Stimulated activated naive CD8-positive, alpha-beta T cell treated with anti-CD3 and anti-CD28 coated beads, Interleukin-15, Interleukin-2, amounts not matched to agents 100 ng/mL and 50 ng/mL, for 24 hours (primary cell): ENCODE data around the gene SMARCE1.
A peak's percentile ranks its signal among the peaks of the same experiment; 100 is the strongest.

Source experiments
- H3K27ac Mint-ChIP-seq: one replicate; pipeline ENCODE4 v1.8.0; 2021; ENCODE audit warnings: mild to moderate bottlenecking, mixed read lengths
- H3K27me3 Mint-ChIP-seq: one replicate; pipeline ENCODE4 v1.8.0; 2021; ENCODE audit warnings: mixed read lengths
- H3K36me3 Mint-ChIP-seq: one replicate; pipeline ENCODE4 v1.8.0; 2021; ENCODE audit warnings: low read depth, mixed read lengths
- H3K4me1 Mint-ChIP-seq: one replicate; pipeline ENCODE4 v1.8.0; 2021; ENCODE audit warnings: low read depth, mixed read lengths
- H3K4me3 Mint-ChIP-seq: one replicate; pipeline ENCODE4 v1.8.0; 2021; ENCODE audit warnings: mild to moderate bottlenecking, mixed read lengths
- H3K9me3 Mint-ChIP-seq: one replicate; pipeline ENCODE4 v1.8.0; 2021; ENCODE audit warnings: mixed read lengths

SMARCE1 gene

DNA sequence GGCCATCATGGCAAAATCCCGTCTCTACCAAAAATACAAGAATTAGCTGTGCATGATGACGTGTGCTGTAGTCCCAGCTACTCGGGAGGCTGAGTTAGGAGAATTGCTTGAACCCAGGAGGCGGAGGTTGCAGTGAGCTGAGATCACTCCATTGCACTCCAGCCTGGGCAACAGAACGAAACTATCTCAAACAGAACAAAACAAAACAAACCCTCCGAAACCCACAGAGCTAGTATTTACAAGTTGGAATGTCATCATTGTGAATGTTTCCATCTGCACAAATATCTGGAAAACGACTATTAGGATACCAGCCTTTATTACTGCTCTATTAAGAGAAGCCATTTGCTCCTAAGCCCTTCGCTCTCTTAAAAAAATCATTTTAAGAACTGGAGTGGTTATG, 26.0 kb downstream of the SMARCE1 start:
- H3K27me3 Mint-ChIP-seq = no peaks in the 10 kb centered on the region
- H3K4me3 Mint-ChIP-seq = no peak overlapping the region
- H3K36me3 Mint-ChIP-seq = peaks cover 3% of the 10 kb centered on the region
- H3K4me1 Mint-ChIP-seq = peaks cover 72% of the 10 kb centered on the region
- no peaks in the 10 kb centered on the region for H3K9me3 Mint-ChIP-seq
- peak overlapping the region; percentile 81 for H3K27ac Mint-ChIP-seq

DNA sequence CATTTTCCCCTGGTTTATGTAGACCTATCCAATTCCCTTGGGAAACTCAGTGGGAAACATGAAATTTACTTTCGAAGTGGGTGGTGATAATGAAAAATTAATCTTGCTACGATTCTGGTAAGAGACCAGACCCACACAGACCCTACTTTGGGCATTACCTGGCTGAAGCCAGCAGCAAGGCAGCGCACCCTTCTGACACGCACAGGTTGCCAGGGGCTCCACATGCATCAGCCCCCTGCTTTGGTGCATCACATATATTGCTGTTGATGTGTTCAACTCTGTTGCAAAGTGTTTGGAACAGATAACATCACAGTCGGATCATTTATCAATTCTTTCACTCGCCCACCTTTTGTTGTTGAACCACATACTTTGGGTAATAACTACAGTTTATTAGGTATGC, 26.6 kb downstream of the SMARCE1 start:
- no peaks in the 10 kb centered on the region for H3K9me3 Mint-ChIP-seq
- no peaks in the 10 kb centered on the region for H3K27me3 Mint-ChIP-seq
- H3K4me3 Mint-ChIP-seq = no peak overlapping the region
- no peaks in the 10 kb centered on the region for H3K36me3 Mint-ChIP-seq
- H3K27ac Mint-ChIP-seq = no peak overlapping the region
- peaks cover 76% of the 10 kb centered on the region for H3K4me1 Mint-ChIP-seq

DNA sequence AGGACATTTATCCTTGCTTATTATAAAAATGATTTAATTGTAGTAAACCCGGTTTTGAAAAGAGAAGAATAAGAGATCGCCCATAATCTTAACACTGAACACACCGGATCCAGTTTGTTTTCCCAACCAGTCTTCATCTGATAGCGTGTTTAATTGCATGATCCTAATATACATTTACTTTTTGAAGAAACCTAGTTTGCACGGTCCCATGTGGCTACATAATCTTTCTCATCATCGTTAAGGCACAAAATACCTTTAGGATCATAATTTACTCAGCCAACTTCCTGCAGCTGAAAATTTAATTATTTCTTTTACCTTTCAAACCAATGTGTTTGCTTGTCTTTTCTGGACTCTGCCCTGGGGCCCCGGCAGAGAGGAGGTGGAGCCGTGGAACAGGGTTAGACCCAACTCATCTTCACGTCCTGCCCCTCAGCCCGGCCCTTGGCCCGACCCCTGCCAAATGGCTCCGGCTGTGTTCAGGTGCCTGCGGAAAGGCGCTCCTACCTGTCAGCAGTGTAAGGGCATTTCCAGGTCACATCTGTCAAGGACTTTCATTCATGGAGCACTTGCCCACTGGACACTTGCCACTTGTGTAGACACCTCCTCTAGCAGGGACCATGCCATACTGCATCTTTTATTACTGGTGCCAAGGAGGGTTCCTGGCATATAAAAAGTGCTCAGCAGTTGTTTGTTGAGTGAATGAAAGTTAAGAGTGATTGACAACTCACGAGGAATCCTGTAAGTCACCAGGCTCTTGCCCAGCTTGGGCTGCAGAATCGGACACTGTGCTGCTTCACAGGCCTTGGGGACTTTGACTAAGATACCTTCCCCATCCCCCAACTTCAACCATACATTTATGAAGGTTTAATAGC, 28.6 kb downstream of the SMARCE1 start:
- peak overlapping the region; percentile 65 for H3K4me3 Mint-ChIP-seq
- peaks cover 78% of the 10 kb centered on the region for H3K4me1 Mint-ChIP-seq
- no peaks in the 10 kb centered on the region for H3K9me3 Mint-ChIP-seq
- H3K27ac Mint-ChIP-seq = no peak overlapping the region
- no peaks in the 10 kb centered on the region for H3K36me3 Mint-ChIP-seq
- no peaks in the 10 kb centered on the region for H3K27me3 Mint-ChIP-seq

DNA sequence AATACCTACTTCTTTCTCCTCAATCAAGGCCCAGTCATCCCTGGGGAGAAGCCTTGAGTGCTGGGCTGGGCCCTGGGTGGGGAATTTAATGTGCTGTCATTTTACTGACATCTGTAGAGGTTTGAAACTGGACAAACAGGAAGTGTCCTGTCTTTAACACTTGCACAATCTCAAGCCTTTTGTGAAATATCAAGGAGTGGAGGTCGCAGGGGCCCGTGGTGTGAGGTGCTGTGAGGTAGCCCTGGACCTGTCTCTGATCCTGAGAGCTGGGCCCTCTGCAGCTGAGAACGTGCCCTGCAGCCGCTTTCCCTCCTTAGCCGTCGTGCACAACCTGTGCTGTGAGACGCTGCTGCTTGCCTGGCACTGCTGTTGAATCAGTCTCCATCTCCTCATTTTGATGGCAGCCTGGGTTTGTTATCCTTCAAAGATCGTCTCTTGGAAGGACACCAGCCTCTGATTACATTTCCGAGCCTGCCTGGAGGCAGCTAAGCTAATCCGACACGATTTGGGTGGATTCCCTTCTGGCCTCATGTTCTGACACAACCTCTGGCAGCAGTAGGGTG, 29.9 kb downstream of the SMARCE1 start:
- Mint-ChIP-seq H3K4me3 (no peak overlapping the region), H3K9me3 (no peaks in the 10 kb centered on the region), H3K27me3 (no peaks in the 10 kb centered on the region)

DNA sequence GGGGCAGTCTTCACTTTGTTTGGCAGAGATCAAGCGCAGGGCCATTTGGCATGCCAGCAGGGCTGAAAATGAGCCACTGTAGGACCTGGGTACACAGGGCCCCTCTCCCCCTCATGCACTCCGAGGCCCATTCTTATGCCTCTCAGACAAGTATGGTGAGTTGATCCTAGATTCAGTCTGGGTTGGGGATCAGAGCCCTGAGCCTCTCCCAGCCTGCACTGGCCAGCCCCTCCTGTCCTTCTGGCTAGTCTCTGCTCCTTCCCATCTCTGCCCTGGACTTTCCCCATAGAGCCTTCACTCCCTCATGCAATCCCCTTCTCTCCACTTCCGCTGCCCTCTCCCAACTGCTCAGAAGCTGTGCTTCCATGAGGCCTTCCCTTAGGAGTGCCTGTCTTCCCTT, 31.0 kb downstream of the SMARCE1 start:
- Mint-ChIP-seq H3K9me3 (no peaks in the 10 kb centered on the region), H3K36me3 (no peaks in the 10 kb centered on the region), H3K27me3 (no peaks in the 10 kb centered on the region), H3K27ac (peak overlapping the region; percentile 17), H3K4me1 (peaks cover 78% of the 10 kb centered on the region), H3K4me3 (no peak overlapping the region)

More for the DNA sequence above, 29.9 kb downstream of the SMARCE1 start:
- Mint-ChIP-seq H3K4me1 (peaks cover 78% of the 10 kb centered on the region), H3K27ac (no peak overlapping the region), H3K36me3 (no peaks in the 10 kb centered on the region)

DNA sequence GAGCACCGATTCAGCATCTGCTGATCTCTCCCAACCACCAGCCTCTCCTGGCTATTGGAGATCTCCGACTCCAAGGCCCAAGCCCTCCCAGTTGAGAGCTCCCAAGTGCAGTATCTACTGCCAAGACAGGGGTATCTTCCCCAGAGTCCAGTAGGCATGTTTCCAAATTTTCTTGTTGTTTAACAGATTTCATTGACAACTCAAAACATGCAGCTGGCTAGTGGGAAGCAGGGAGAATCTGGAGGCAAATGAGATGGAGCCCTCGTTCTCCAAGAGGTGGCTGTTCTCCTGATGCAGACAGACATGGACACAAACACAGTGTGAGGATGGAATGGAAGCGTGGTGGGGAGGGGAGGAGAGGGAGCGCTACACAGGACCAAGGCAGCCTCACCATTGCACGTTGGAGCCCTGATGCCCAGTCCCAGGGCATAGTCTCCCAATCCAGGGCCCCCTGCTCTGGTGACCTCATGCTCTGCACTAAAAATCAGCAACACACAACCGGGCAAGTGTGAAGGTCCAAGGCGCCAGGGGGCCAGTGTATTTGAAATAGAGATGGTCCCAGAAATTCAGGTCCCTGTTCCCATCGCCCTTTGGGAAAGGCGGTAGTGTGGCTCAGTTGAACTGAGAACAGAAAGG, 31.7 kb downstream of the SMARCE1 start:
- H3K27me3 Mint-ChIP-seq = no peaks in the 10 kb centered on the region
- peak overlapping the region; percentile 85 for H3K27ac Mint-ChIP-seq
- no peak overlapping the region for H3K4me3 Mint-ChIP-seq

DNA sequence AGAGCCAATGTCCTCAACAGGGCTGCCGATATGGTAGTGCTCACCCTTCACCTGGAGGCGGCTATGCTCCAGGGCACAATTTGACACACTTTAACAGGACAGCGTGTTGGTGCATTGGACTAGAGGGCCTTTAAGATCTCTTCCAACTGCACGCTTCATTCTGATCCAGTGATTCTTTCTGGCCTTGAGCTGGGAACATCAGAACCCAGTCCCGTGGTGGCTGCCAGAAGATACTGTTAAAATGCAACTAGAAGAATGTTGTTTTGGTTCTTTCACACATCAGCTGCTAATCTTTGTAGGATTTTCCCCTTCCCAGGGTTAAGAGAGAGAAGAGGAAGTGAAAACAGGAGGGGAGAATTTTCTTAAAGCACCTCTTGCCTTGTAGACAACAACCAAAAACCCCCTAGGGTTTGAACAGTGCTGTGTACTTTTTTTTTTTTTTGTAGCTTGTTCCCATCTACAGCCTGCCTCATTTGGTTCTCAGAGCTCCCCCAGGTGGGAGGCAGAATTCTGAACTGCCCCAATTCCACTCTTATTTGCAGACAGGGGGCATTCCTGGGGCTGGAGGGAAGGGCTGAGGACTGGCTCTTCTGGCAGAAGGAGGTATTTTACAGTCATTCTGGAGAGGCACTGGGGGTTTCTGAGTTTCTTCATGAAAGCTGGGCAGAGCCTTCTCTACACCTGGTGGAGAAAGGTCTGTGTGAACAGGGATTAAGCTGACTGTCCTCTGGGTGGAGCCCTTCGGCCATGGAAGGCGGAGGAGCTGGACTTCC, 32.4 kb downstream of the SMARCE1 start:
- Mint-ChIP-seq H3K9me3 (no peaks in the 10 kb centered on the region), H3K36me3 (no peaks in the 10 kb centered on the region), H3K27me3 (no peaks in the 10 kb centered on the region), H3K27ac (peak overlapping the region; percentile 85), H3K4me1 (peaks cover 78% of the 10 kb centered on the region), H3K4me3 (peak overlapping the region; percentile 36)

More for the DNA sequence above, 31.7 kb downstream of the SMARCE1 start:
- Mint-ChIP-seq H3K36me3 (no peaks in the 10 kb centered on the region), H3K4me1 (peaks cover 78% of the 10 kb centered on the region), H3K9me3 (no peaks in the 10 kb centered on the region)

DNA sequence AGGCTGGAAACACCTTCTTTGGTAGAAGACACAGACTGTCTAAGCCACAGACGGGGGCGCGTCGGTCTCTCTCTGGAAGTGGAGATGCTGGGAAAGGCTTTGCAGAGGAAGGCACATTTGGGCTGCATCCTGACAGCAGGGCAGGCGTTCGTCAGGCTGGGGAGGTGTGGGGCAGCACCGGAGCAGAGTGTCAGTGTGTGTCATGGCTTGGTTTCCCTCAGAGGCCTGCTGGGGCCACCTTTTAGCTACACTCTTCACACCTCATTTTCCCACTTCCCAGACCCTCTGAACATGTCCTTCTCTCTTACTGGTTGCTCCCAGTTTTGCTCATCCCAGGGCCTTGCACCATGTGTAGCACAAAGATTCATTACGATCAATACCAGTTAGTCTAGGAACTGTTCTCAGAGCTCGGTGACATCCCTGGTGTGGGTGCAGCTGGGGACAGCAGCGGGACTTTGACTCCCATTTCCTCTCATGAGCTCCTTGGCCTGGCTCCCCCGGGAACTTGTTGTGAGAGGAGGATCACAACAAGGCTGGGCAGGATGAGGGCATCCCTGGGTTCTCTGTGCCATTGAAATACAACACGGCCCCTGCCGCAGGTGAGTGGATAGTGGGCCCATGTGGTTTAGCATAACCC, 33.1 kb downstream of the SMARCE1 start:
- peak overlapping the region; percentile 85 for H3K27ac Mint-ChIP-seq

DNA sequence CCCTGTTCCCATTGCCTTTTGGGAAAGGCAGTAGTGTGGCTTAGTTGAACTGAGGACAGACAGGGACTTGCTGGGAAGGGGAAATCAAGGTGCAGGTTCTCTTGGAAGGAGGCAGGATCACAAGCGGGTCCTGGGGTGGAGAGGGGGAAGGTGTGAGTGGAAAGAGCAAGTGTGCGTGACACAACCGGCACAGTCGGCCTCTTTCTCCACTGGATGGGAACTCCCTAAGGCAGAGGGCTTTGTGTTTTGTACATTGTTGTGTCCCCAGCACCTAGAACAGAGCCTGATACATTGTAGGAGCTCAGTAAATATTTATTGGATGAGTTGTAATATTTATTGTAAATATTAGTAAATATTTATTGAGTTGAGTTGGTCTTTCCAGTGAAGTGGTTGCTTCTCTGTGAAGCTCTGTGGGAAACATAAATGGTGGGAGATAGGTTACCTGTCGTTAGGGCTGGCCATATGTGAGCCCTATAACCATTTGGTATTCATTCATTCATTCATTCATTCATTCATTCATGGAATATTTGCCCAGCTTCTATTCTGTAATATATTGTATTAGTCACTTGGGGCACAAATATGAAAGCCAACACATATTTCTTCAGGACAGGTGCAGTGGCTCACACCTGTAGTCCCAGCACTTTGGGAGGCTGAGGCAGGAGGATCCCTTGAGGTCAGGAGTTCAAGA, 34.0 kb downstream of the SMARCE1 start:
- Mint-ChIP-seq H3K9me3 (no peaks in the 10 kb centered on the region), H3K4me3 (peak overlapping the region; percentile 57), H3K36me3 (no peaks in the 10 kb centered on the region), H3K27ac (peak overlapping the region; percentile 84), H3K4me1 (peaks cover 82% of the 10 kb centered on the region), H3K27me3 (no peaks in the 10 kb centered on the region)

More for the DNA sequence above, 33.1 kb downstream of the SMARCE1 start:
- Mint-ChIP-seq H3K4me3 (peak overlapping the region; percentile 36), H3K9me3 (no peaks in the 10 kb centered on the region), H3K4me1 (peaks cover 78% of the 10 kb centered on the region), H3K27me3 (no peaks in the 10 kb centered on the region), H3K36me3 (no peaks in the 10 kb centered on the region)

DNA sequence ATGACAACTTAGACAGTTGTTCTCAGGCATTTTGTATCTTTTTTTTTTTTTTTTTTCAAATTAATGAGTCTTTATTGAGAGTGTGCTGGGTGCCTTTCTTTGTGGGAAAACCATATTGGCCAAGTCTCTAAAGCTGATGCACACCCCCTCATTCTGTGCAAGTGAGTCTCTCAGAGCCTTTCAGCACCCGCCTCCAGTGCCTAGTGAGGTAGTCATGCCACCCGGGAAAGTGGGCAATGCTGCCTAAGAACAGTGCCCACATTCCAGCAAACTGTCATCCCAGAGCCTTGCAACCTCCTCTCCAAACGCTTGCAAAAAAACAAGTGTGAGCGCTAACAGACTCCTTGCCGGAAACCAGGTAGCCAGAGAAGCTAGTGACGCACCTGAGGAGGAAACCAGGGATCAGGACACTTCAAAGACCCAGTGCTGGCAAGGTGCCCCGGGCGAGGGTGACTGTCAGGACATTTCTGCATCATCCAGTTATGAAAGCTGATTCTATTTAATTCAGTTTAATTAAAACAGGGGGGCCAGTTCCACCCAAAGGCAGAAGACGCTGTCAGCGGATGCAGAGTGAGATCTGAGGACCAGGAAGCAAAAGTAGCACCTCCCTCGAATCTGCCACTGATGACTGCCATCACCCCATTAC, 34.9 kb downstream of the SMARCE1 start:
- Mint-ChIP-seq H3K4me3 (peak overlapping the region; percentile 57), H3K4me1 (peaks cover 90% of the 10 kb centered on the region), H3K27me3 (no peaks in the 10 kb centered on the region), H3K36me3 (no peaks in the 10 kb centered on the region), H3K9me3 (no peaks in the 10 kb centered on the region), H3K27ac (peak overlapping the region; percentile 84)

DNA sequence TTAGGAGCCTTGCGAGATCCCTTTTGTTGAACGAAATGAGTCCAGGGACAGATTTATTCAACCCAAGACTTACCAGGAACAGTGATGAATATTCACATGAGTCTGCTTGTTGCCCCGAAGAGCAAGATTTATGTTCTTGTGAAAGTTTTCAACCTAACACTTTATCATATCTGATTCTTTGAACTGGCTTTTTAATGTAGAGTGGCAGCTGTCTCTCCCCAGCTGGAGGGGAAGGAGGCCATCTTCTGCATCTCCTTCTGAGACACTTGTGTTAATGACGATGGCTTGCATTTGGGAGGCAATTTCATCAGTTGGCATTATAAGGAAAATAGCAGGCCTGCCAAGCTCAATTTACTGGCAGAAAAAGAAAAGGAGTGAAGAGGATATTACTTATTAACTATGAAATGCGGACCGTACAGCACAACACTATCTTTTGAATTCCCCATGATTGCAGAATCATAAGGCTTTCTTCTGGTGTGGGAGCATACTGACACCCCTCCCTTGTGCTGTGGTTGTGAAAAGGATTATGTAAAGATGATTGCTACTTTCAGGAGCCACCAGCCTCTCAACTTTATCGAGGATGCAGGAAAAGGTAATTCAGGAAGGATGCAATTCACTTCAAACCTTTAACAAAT, 35.7 kb downstream of the SMARCE1 start:
- H3K27ac Mint-ChIP-seq = peak overlapping the region; percentile 38
- no peaks in the 10 kb centered on the region for H3K27me3 Mint-ChIP-seq
- peak overlapping the region; percentile 40 for H3K4me3 Mint-ChIP-seq
- H3K9me3 Mint-ChIP-seq = no peaks in the 10 kb centered on the region
- no peaks in the 10 kb centered on the region for H3K36me3 Mint-ChIP-seq
- peaks cover 97% of the 10 kb centered on the region for H3K4me1 Mint-ChIP-seq

DNA sequence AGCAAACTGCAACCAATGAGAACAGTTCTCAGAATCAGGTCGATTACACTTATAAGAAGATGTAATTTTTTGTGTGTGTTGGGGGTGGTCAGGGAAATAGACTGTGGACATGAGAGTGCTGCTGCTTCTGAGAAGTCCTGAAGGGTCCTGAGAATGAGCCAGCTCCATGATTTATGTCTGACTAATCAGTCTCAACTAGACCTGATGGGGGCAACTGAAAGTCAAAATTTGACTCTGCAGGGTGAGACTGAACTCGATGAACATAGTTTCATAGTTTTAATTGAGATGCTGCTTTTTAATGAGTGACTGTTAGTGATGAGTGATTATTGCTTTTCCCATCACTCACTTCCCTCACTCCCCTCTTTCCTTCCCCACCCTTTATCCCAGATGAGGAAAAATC, 37.3 kb downstream of the SMARCE1 start:
- Mint-ChIP-seq H3K4me3 (peak overlapping the region; percentile 4), H3K9me3 (no peaks in the 10 kb centered on the region), H3K27me3 (no peaks in the 10 kb centered on the region), H3K4me1 (peaks cover 99% of the 10 kb centered on the region), H3K27ac (peak overlapping the region; percentile 73), H3K36me3 (no peaks in the 10 kb centered on the region)

DNA sequence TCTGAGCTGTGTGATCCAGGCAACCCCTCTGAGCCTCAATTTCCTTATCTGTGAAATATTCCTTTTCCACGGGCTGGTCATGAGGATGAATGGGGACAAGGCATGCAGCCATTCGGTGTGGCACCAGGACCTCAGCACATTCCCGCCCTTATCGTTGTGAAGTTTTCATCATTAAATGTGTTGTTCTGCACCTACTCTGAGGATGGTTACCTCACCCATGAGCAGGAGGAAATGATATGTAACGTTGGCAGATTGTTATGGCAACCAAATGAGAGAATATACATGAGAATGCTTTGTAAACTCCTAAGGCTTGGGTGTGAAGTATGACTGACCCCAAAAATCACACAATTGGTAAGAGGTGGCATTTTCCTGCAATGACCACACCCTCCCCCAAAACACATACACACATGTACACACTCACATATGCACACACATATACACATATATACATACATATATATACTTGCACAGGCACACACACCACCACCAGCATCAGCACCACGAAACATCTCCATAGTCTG, 39.5 kb downstream of the SMARCE1 start:
- Mint-ChIP-seq H3K27me3 (no peaks in the 10 kb centered on the region), H3K27ac (peak overlapping the region; percentile 82), H3K9me3 (no peaks in the 10 kb centered on the region), H3K4me3 (peak overlapping the region; percentile 49), H3K36me3 (no peaks in the 10 kb centered on the region), H3K4me1 (peaks cover 100% of the 10 kb centered on the region)
